Stomach (tissue), 9 donors: ENCODE results near the gene CAPN2. TPM values are rescaled to one million over a fixed set of nuclear protein-coding genes. Genes with fewer than 3 reads are reported as not detected.

ENCODE experiments used
- DNase-seq, 2 donors: peaks; one replicate each; pipeline versions ENCODE4 v3.0.0 to v3.0.0-alpha.2; 2013 to 2019
- H3K27ac ChIP-seq, 5 donors: fragments of 200-600 bp in 4 of 5; sonication (generic) in 4 of 5; one replicate each; pipeline ENCODE4 v1.5.1; 2013 to 2019; ENCODE audit warnings: mild to moderate bottlenecking in 1 of 5, moderate library complexity in 1 of 5
- H3K27me3 ChIP-seq, 3 donors: fragments of 200-600 bp; sonication (generic); one replicate each; pipeline ENCODE4 v1.5.1; 2017 to 2019; ENCODE audit warnings: mixed run types in 1 of 3
- H3K36me3 ChIP-seq, 4 donors: fragments of 200-600 bp; sonication (generic); 1 replicate in 3 of 4; 2 replicates in 1 of 4; pipeline ENCODE4 v1.5.1; 2016 to 2019
- H3K4me1 ChIP-seq, 4 donors: fragments of 200-600 bp; sonication (generic); one replicate each; pipeline ENCODE4 v1.5.1; 2016 to 2019
- H3K4me3 ChIP-seq, 4 donors: fragments of 200-600 bp; sonication (generic) in 3 of 4; one replicate each; pipeline ENCODE4 v1.5.1; 2016 to 2019; ENCODE audit warnings: mild to moderate bottlenecking in 1 of 4
- H3K9me3 ChIP-seq, 4 donors: fragments of 200-600 bp; sonication (generic); one replicate each; pipeline ENCODE4 v1.5.1; 2016 to 2019
- CTCF ChIP-seq, 7 experiments: fragments of 450-650 bp in 4 of 7; fragments of 200-600 bp in 3 of 7; sonication (generic) in 3 of 7; IDR thresholded peaks; one replicate each; pipeline ENCODE4 v1.5.1; 2016 to 2019; ENCODE audit warnings: antibody characterized with exemption in 7 of 7, control low read depth in 2 of 7, mild to moderate bottlenecking in 1 of 7
- EP300 ChIP-seq: sonication (generic); formaldehyde crosslinking; IDR thresholded peaks from one replicate; pipeline ENCODE4 v1.6.1; 2017; ENCODE audit warnings: antibody characterized with exemption
- POLR2A ChIP-seq, 4 donors: fragments of 450-650 bp; IDR thresholded peaks; one replicate each; pipeline ENCODE4 v1.6.1; 2016; ENCODE audit warnings: antibody characterized with exemption in 4 of 4, control low read depth in 2 of 4, mild to moderate bottlenecking in 1 of 4, moderate library complexity in 1 of 4
- POLR2AphosphoS5 ChIP-seq, 3 donors: sonication (generic); formaldehyde crosslinking; IDR thresholded peaks; one replicate each; pipeline ENCODE4 v1.6.1; 2016; ENCODE audit warnings: antibody characterized with exemption in 3 of 3
- WGBS, 5 donors: extraction: QIAGEN DNeasy Blood & Tissue Kit in 3 of 5; methylation state at CpG; one replicate each; pipeline versions ENCODE4 v1.1.5 to v1.1.7; 2013 to 2018; 5-methylcytosine and 5-hydroxymethylcytosine counted together
- intact Hi-C: fragments of 100-400 bp; cut with DNase I; formaldehyde crosslinking; loops from one replicate; pipeline ENCODE4 v1.15.1; 2023; ENCODE audit warnings: low total_unique reads
- polyA plus RNA-seq, 3 donors: library from polyadenylated mRNA; stranded (reverse); fragments of 200-250 nt; gene quantifications; one replicate each; pipeline ENCODE4 v1.2.3, GENCODE V29; 2013
- total RNA-seq, 5 donors: library from RNA; depleted of rRNA; stranded (reverse); fragments of >200 nt; gene quantifications; one replicate each; pipeline versions ENCODE4 v1.1.0 to v1.2.3, GENCODE V29; 2014 to 2016
- donor health status: healthy with polysubstance abuse.
- donor health status: Bipolar disorder and iron deficiency.
- donor health status: healthy.

Gene CAPN2
- total and polyA plus RNA-seq, 8 donors, result 128 to 739 (median 230) TPM

GRCh38 chr1:223720971-223721591 lies 8.7 kb downstream of the CAPN2 start:
- H3K27ac ChIP-seq, result peak overlapping the region; percentile 71 to 100 (median 97)
- H3K4me1 ChIP-seq, result peaks cover 79 to 100% (median 89%) of the 10 kb centered on the region in 4 donors
- H3K4me3 ChIP-seq, result no peak overlapping the region
- 17 to 45% (median 22%) methylated on average over 4 of the region's 4 CpGs for WGBS, 5 donors
- intact Hi-C loops, result no loop called here
- peaks cover 23 to 88% (median 77%) of the 10 kb centered on the region in 4 donors for H3K36me3 ChIP-seq
- H3K27me3 ChIP-seq, result no peaks in the 10 kb centered on the region
- peak; percentile 55 to 59 for DNase-seq
- no peak for TF ChIP-seq POLR2A (IDR thresholded peaks at IDR 0.05)
- peak; percentile 64 to 89 (median 72) for TF ChIP-seq POLR2AphosphoS5 (IDR thresholded peaks at IDR 0.05)
- no peak for TF ChIP-seq CTCF (IDR thresholded peaks at IDR 0.05)
- TF ChIP-seq EP300, result no peak
- no peaks in the 10 kb centered on the region for H3K9me3 ChIP-seq

DNA sequence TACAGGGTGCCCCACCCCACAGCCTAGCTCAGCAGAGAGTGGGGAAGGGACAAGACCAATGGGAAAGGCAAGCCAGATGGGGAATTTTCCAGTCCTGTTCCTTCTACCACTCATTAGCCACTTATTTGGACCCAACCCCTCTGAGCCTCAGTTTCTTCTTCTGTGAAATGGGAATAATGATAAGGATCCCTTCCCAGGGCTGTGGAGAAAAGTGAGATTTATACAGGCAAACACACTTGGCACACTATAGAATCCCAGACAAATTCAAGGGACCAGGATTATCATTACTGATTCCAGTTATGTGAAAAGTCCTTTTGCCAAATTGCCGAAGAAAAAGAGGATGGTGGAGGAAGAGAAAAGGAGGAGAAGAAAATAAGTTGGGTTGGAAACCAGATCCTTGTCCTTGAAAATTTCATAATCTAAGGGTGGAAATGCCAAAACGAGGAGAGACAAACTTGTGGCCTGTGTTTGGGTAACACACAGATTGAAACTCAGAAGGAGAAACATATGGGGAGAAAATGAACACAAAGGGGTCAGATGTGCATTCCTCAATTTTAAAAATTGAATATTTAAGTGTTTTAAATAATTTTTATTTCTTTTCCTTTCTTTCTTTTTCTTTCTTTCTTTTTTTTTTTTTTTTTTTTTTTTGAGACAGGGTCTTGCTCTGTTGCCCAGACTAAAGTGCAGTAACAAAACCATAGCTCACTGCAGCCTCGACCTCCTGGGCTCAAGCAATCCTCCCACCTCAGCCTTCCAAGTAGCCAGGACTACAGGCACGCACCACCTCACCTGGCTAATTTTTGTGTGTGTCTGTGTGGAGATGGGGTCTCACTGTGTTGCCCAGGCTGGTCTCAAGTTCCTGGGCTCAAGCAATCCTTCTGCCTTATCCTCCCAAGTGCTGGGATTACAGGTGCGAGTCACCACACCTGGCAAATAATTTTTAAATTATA lies 9.6 kb downstream of the CAPN2 start:
- TF ChIP-seq POLR2A (IDR thresholded peaks at IDR 0.05) (no peak), EP300 (no peak), POLR2AphosphoS5 (IDR thresholded peaks at IDR 0.05) (no peak), CTCF (IDR thresholded peaks at IDR 0.05) (no peak)
- whole genome bisulfite sequencing, 5 donors, result 76 to 86% (median 81%) methylated on average over 5 of the region's 5 CpGs
- H3K4me1 ChIP-seq, result peaks cover 79 to 100% (median 89%) of the 10 kb centered on the region in 4 donors

DNA sequence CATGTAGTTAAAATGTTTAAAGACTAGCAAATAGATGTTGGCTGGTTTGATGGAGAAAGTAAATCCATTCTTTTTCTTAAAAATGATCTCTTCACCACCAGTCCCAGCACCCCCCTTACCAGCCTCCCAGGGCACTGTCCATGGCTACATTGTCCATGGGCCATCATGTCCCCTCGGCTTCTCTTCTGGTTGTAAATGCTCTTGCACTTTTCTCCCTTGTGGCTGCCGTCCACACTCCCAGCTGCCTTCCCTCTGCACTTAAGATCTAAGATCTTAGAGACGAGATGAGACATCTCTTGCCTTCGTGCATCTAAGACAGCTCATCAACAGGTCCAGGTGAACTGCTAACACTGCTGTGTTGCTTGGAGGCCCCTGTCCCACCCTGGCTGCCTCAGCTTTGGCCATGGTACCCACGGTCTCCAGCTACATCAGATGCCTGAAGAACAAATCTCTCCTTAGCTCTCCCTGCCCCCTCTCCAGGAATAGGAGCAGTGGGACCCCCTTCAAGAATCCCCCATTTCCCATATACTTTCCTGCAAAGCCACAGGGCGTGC lies 11.1 kb downstream of the CAPN2 start:
- Histone ChIP-seq H3K36me3 (peaks cover 14 to 75% (median 66%) of the 10 kb centered on the region in 4 donors), H3K4me1 (peaks cover 76 to 97% (median 86%) of the 10 kb centered on the region in 4 donors), H3K4me3 (no peak overlapping the region), H3K9me3 (no peaks in the 10 kb centered on the region), H3K27ac (peak overlapping the region in 3 of 5 donors; percentile 1 to 32 (median 1)), H3K27me3 (no peaks in the 10 kb centered on the region)
- WGBS, 5 donors, result 79 to 95% (median 93%) methylated on average over 6 of the region's 6 CpGs
- no peak for DNase-seq
- intact Hi-C loops, result no loop called here
- TF ChIP-seq POLR2AphosphoS5 (IDR thresholded peaks at IDR 0.05), result no peak
- no peak for TF ChIP-seq EP300
- no peak for TF ChIP-seq CTCF (IDR thresholded peaks at IDR 0.05)
- no peak for TF ChIP-seq POLR2A (IDR thresholded peaks at IDR 0.05)

More for the DNA sequence above, 9.6 kb downstream of the CAPN2 start:
- DNase-seq, result no peak
- H3K27me3 ChIP-seq, result no peaks in the 10 kb centered on the region
- H3K36me3 ChIP-seq, result peaks cover 23 to 83% (median 77%) of the 10 kb centered on the region in 4 donors
- intact Hi-C loops, result no loop called here
- no peak overlapping the region for H3K4me3 ChIP-seq
- no peaks in the 10 kb centered on the region for H3K9me3 ChIP-seq
- H3K27ac ChIP-seq, result peak overlapping the region; percentile 71 to 100 (median 97)

GRCh38 chr1:223724376-223724775 lies 12.0 kb downstream of the CAPN2 start:
- Histone ChIP-seq H3K9me3 (no peaks in the 10 kb centered on the region), H3K4me3 (no peak overlapping the region), H3K36me3 (peaks cover 6 to 71% (median 63%) of the 10 kb centered on the region in 4 donors), H3K4me1 (peaks cover 67 to 94% (median 79%) of the 10 kb centered on the region in 4 donors), H3K27ac (peak overlapping the region in 1 of 5 donors; percentile 32), H3K27me3 (no peaks in the 10 kb centered on the region)
- WGBS, 5 donors, result 77 to 87% (median 83%) methylated on average over 4 of the region's 4 CpGs
- intact Hi-C loops, result no loop called here
- no peak for DNase-seq
- TF ChIP-seq POLR2AphosphoS5 (IDR thresholded peaks at IDR 0.05) (no peak), CTCF (IDR thresholded peaks at IDR 0.05) (no peak), EP300 (no peak), POLR2A (IDR thresholded peaks at IDR 0.05) (no peak)
